Breast epithelium (tissue), 3 donors: ENCODE measurements around the gene ROBO2.

Experiments
- POLR2AphosphoS5 ChIP-seq, 3 donors: sonication (generic); formaldehyde crosslinking; IDR thresholded peaks; one replicate each; pipeline ENCODE4 v1.6.1; 2017; ENCODE audit warnings: antibody characterized with exemption in 3 of 3
- TF ChIP-seq, protein P1 (sequence below), 3 donors: fragments of 450-650 bp; IDR thresholded peaks; one replicate each; pipeline ENCODE4 v1.5.1; 2016 to 2017; ENCODE audit warnings: antibody characterized with exemption in 3 of 3, mild to moderate bottlenecking in 3 of 3, moderate library complexity in 3 of 3

DNA sequence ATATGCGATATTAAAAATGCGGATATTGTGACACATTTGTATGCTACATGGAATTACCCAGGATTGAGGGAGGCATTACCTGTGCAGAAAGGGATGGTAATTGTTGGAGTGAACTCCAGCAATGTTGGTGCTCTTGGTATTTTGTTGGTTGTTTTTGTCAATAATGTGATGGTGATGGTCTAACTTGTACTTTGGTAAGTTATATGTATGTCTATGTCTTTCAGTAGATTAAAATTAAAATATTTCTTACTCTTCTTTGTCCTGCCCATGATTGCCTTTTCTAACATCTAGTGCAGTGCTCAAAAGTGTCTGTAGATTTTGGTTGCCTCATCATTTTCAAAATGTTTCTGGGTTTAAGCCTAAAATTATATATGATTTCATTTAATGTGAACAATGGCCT is 192.7 kb downstream of the ROBO2 start:
- TF ChIP-seq, protein P1, sequence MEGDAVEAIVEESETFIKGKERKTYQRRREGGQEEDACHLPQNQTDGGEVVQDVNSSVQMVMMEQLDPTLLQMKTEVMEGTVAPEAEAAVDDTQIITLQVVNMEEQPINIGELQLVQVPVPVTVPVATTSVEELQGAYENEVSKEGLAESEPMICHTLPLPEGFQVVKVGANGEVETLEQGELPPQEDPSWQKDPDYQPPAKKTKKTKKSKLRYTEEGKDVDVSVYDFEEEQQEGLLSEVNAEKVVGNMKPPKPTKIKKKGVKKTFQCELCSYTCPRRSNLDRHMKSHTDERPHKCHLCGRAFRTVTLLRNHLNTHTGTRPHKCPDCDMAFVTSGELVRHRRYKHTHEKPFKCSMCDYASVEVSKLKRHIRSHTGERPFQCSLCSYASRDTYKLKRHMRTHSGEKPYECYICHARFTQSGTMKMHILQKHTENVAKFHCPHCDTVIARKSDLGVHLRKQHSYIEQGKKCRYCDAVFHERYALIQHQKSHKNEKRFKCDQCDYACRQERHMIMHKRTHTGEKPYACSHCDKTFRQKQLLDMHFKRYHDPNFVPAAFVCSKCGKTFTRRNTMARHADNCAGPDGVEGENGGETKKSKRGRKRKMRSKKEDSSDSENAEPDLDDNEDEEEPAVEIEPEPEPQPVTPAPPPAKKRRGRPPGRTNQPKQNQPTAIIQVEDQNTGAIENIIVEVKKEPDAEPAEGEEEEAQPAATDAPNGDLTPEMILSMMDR (IDR thresholded peaks at IDR 0.05): no peak
- TF ChIP-seq POLR2AphosphoS5 (IDR thresholded peaks at IDR 0.05): no peak
